ENCODE measurements around the gene GAL3ST3.
A peak's percentile ranks its signal among the peaks of the same experiment; 100 is the strongest.
"Not testable (repeated sequence)": the region's sequence is repeated elsewhere in the genome, so short reads cannot be mapped to it uniquely, and the experiment has no call there.

Gene GAL3ST3

DNA sequence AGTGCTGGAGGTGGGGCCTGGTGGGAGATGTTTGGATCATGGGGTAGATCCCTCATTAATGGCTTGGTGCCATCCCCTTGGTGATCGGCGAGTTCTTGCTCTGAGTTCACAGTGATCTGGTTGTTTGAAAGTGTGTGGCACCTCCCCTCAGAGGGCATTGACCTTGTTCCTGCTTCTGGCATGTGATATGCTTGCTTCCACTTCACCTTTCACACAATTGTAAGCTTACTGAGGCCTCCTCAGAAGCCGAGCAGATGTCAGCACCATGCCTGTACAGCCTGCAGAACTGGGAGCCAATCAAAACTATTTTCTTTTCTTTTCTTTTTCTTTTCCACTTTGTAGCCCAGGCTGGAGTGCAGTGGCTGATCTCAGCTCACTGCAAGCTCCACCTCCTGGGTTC, 11.6 kb downstream of the GAL3ST3 start:
- no peak overlapping the region for H3K4me3 ChIP-seq (ENCODE audit: low read length)
- H3K9me3 ChIP-seq (replicated peaks; ENCODE audit: low read length): no peaks in the 10 kb centered on the region
- H3K27me3 ChIP-seq (ENCODE audit: control insufficient read depth, insufficient read depth, low read length): no peaks in the 10 kb centered on the region
- H3K4me2 ChIP-seq (ENCODE audit: low read length): no peak overlapping the region
- no peaks in the 10 kb centered on the region for H3K36me3 ChIP-seq (ENCODE audit: insufficient read depth, low read length)
- no peaks in the 10 kb centered on the region for H3K4me1 ChIP-seq (ENCODE audit: control insufficient read depth, insufficient read depth, low read length)
- no peak overlapping the region for H3K9ac ChIP-seq (ENCODE audit: low read depth, low read length)

DNA sequence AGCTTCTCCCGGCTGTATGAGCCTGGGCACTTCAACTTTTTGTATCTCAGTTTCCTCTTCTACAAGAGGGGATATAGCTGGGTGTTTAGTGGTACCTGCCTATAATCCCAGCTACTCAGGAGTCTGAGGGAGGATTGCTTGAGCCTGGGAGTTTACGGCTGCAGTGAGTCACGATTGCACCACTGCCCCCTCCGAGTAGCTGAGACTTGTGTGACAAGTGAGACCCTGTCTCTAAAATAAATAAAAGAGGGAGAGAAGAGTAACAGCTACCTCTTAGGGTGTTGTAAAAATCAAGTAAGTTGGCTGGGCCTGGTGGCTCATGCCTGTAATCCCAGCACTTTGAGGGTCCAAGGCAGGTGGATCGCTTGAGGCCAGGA, 12.6 kb downstream of the GAL3ST3 start:
- no peak overlapping the region for H3K4me2 ChIP-seq (ENCODE audit: low read length)
- no peaks in the 10 kb centered on the region for H3K9me3 ChIP-seq (replicated peaks; ENCODE audit: low read length)
- H3K27me3 ChIP-seq (ENCODE audit: control insufficient read depth, insufficient read depth, low read length): no peaks in the 10 kb centered on the region
- no peaks in the 10 kb centered on the region for H3K36me3 ChIP-seq (ENCODE audit: insufficient read depth, low read length)
- H3K9ac ChIP-seq (ENCODE audit: low read depth, low read length): no peak overlapping the region
- no peak overlapping the region for H3K4me3 ChIP-seq (ENCODE audit: low read length)
- H3K4me1 ChIP-seq (ENCODE audit: control insufficient read depth, insufficient read depth, low read length): no peaks in the 10 kb centered on the region

DNA sequence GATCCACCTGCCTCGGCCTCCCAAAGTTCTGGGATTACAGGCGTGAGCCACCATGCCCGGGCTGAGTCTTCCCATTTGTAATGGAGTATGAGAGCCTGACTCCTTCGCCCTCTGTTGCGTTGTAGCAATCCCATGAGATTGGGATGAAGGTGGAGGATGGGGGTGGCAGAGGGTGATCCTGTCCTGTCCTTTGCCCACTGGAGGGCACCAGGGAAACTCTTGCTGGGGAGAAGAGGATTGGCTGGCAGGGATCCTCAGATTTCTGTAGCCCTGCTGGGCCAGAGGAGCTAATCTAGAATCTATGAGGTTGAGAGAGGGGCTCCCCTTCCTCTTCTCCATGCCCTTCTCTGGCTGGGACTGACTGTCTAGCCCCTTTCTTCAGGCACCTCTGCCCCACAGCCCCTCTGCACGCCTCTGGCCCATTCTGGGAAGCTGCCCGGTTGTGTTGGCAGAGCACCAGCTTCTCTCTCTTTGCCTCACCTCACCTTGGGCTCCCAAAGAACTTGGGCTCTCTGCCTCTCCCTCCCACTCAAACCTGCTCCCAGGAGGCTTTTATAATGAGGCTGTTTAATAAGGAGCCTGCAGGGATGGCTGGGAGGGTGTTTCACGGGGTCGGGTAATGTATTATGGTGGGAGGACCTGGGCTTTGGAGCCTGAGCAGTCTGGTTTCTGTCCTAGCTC, 13.2 kb downstream of the GAL3ST3 start:
- no peak overlapping the region for H3K4me2 ChIP-seq (ENCODE audit: low read length)
- H3K27me3 ChIP-seq (ENCODE audit: control insufficient read depth, insufficient read depth, low read length): no peaks in the 10 kb centered on the region
- H3K9ac ChIP-seq (ENCODE audit: low read depth, low read length): no peak overlapping the region
- no peaks in the 10 kb centered on the region for H3K36me3 ChIP-seq (ENCODE audit: insufficient read depth, low read length)
- H3K9me3 ChIP-seq (replicated peaks; ENCODE audit: low read length): no peaks in the 10 kb centered on the region
- no peak overlapping the region for H3K4me3 ChIP-seq (ENCODE audit: low read length)
- no peaks in the 10 kb centered on the region for H3K4me1 ChIP-seq (ENCODE audit: control insufficient read depth, insufficient read depth, low read length)

DNA sequence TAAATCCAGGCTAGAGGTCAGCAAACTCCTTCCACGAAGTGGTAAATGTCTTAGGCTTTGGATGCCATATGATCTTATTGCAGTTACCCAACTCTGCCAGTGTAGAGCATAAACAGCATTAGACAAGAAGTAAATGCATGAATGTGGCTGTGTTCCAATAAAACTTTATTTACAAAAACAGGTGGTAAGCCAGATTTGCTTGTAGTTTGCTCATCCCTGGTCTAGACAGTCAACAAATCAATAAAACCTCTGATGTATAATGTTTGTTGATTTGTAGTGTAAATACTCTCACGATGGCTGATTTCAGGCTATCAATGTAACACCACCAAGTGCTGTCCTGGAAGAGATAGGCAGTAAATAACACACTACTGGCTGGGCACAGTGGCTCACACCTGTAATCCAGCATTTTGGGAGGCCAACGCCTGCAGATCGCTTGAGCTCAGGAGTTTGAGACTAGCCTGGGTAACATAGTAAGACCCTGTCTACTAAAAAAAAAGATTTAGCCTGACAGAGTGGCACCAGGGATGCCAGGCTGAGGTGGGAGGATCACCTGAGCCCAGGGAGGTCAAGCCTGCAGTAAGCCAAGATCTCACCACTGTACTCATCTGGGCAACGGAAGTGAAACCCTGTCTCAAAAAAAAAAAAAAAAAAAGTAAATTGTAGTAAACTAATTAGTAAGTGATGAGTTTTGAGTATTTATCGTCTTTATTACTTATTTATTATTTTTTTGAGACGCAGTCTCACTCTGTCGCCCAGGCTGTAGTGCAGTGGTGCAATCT, 15.8 kb downstream of the GAL3ST3 start:
- H3K4me3 ChIP-seq (ENCODE audit: low read length): no peak overlapping the region
- H3K4me2 ChIP-seq (ENCODE audit: low read length): no peak overlapping the region
- no peaks in the 10 kb centered on the region for H3K27me3 ChIP-seq (ENCODE audit: control insufficient read depth, insufficient read depth, low read length)
- H3K9ac ChIP-seq (ENCODE audit: low read depth, low read length): no peak overlapping the region
- H3K36me3 ChIP-seq (ENCODE audit: insufficient read depth, low read length): no peaks in the 10 kb centered on the region
- H3K9me3 ChIP-seq (replicated peaks; ENCODE audit: low read length): no peaks in the 10 kb centered on the region
- H3K4me1 ChIP-seq (ENCODE audit: control insufficient read depth, insufficient read depth, low read length): no peaks in the 10 kb centered on the region

DNA sequence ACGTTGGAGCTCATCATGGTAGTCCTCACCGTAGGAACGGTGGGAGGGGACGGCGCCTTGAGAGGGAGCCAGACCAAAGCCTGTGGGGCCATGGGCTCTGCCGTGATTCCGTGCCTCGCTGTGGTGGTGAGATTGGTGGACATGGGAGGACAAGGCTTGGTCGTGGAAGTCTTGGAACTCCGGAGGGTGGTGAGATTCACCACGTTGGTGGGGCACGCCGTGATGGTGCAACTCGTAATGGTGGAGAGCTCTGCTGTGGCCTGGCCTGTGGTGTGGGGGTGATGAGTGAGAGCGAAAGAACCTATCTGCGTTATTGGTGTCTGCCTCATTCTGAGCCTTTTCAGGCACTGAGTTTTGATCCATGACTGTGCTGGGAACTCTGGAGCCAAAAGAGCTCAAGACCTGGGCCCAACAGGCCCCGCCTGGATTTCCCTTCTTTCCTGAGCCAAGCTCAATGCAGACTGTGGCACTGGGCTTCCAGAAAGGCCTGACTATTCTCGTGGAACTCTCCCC, 22.9 kb downstream of the GAL3ST3 start, which contains the start of gene CATSPER1:
TSS of gene CATSPER1 (minus strand) at position 463 of the 513 bp plus-strand sequence. CDS start at position 363, 100 bp downstream.
- Histone ChIP-seq H3K4me3 (ENCODE audit: low read length) (no peak within 1 kb of the TSS), H3K4me2 (ENCODE audit: low read length) (no peak within 1 kb of the TSS), H3K36me3 (ENCODE audit: insufficient read depth, low read length) (no peaks in the 10 kb centered on the region), H3K27me3 (ENCODE audit: control insufficient read depth, insufficient read depth, low read length) (no peaks in the 10 kb centered on the region), H3K9me3 (replicated peaks; ENCODE audit: low read length) (no peaks in the 10 kb centered on the region), H3K9ac (ENCODE audit: low read depth, low read length) (no peak within 1 kb of the TSS), H3K4me1 (ENCODE audit: control insufficient read depth, insufficient read depth, low read length) (peaks cover 17% of the 10 kb centered on the region)

DNA sequence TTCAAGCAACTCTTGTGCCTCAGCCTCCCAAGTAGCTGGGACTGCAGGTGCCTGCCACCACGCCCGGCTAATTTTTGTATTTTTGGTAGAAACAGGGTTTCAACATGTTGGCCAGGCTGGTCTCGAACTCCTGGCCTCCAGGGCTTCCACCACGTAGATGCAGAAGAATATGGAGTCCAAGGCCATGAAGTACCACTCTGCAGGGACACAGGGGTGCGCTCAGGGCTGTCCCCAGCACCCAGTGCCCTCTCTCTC, 25.8 kb downstream of the GAL3ST3 start:
- H3K4me1 ChIP-seq (ENCODE audit: control insufficient read depth, insufficient read depth, low read length): peaks cover 29% of the 10 kb centered on the region
- H3K9me3 ChIP-seq (replicated peaks; ENCODE audit: low read length); H3K9ac ChIP-seq (ENCODE audit: low read depth, low read length); H3K36me3 ChIP-seq (ENCODE audit: insufficient read depth, low read length); H3K4me3 ChIP-seq (ENCODE audit: low read length); H3K27me3 ChIP-seq (ENCODE audit: control insufficient read depth, insufficient read depth, low read length): not testable (repeated sequence)
- peak overlapping the region; percentile 84 for H3K4me2 ChIP-seq (ENCODE audit: low read length)

DNA sequence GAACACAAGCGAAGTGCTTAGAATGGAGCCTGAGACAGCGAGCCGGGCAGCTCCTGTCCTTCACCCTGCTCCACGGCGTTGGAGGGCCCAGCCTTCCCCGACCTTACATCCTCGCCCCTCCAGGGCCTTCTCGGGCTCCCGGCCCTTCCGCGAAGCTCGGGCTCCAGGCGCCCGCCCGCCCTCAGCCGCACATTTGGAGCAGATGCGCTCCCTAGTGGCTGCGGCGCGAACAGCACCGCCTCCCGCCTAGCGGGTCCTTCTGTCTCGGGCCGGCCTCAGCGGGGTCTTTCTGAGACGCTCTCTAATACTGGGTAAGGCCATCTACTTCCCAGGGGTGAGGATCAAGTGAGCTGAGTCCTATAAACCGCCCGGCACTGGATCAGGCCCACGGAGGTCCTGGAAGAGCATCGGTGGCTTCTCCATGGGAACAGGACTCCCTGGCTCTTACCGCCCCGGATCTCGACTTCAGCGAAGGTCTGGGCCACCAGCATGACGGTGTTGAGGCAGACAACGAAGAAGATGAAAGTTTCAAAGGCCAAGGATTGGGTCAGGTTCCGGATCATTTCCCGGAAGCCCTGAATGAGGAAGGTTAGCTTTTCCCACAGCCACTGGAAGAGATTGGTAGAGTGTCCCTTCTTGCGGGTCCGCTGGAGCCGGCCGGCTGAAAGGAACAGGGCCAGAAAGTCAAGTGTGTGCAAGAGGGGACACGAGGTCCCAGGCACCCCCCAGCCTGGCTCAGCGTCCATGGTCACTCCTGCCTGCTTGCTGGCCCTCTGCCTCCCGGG, 26.4 kb downstream of the GAL3ST3 start:
- peak overlapping the region; percentile 79 for H3K9ac ChIP-seq (ENCODE audit: low read depth, low read length)
- peak overlapping the region; percentile 84 for H3K4me2 ChIP-seq (ENCODE audit: low read length)
- peaks cover 29% of the 10 kb centered on the region for H3K4me1 ChIP-seq (ENCODE audit: control insufficient read depth, insufficient read depth, low read length)
- no peaks in the 10 kb centered on the region for H3K27me3 ChIP-seq (ENCODE audit: control insufficient read depth, insufficient read depth, low read length)
- peak overlapping the region; percentile 63 for H3K4me3 ChIP-seq (ENCODE audit: low read length)
- no peaks in the 10 kb centered on the region for H3K9me3 ChIP-seq (replicated peaks; ENCODE audit: low read length)
- no peaks in the 10 kb centered on the region for H3K36me3 ChIP-seq (ENCODE audit: insufficient read depth, low read length)

DNA sequence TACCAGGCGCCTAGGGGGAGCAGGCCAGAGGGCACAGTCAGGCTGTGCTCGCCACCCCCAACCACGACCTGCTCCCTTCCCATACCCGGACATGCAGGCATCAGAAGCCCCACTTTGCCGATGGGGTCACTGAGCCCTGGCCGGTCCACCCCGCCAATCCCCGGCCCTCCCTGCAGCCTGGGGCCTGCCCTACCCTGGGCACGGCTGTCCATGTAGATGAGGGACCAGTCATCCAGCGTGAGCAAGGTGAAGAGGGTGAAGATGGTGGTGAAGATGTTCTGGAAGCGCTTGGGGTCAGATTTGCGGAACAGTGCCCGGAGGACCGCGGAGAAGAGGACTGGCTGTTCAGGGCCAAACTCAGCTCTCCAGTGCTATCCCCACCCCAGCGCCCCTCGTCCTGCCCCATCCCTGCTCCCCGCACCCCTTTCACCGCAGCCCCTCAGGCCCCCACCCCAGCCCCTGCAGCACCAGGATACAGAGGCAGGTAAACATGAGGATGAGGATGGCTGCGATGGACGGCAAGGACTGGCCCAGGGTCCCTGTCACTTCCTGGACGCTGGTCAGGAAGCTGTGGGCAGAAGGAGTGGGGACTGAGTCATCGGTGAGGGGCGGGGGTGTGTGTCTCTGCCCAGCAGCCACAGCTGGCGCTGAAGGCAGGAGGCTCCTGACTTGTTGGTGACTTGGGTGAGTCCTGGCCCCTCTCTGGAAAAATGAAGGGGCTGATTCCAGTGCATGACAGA, 28.2 kb downstream of the GAL3ST3 start:
- H3K9ac ChIP-seq (ENCODE audit: low read depth, low read length): peak overlapping the region; percentile 56
- no peaks in the 10 kb centered on the region for H3K27me3 ChIP-seq (ENCODE audit: control insufficient read depth, insufficient read depth, low read length)
- peak overlapping the region; percentile 70 for H3K4me2 ChIP-seq (ENCODE audit: low read length)
- H3K36me3 ChIP-seq (ENCODE audit: insufficient read depth, low read length): no peaks in the 10 kb centered on the region
- H3K4me1 ChIP-seq (ENCODE audit: control insufficient read depth, insufficient read depth, low read length): peaks cover 43% of the 10 kb centered on the region
- H3K4me3 ChIP-seq (ENCODE audit: low read length): peak overlapping the region; percentile 41
- H3K9me3 ChIP-seq (replicated peaks; ENCODE audit: low read length): no peaks in the 10 kb centered on the region

DNA sequence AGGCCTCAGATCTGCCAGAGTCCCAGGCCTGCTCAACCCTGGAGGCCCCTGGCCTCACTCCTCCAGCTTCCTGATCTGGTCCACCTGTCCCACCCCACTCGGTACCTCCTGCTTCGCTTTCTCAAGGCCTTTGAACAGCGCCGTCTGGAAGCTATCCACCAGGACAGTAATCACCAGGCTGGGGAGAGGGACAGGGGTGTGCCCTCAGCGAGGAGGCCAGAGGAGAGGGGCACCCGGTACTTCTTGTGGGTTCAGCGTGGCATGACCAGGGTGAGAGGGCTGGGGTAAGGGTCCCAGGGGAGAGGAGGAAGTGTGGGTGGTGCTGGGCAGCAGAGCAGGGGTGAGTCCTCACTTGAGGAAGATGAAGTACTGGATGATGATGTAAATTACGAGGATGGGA, 28.7 kb downstream of the GAL3ST3 start:
- H3K4me3 ChIP-seq (ENCODE audit: low read length): no peak overlapping the region
- H3K9me3 ChIP-seq (replicated peaks; ENCODE audit: low read length): no peaks in the 10 kb centered on the region

DNA sequence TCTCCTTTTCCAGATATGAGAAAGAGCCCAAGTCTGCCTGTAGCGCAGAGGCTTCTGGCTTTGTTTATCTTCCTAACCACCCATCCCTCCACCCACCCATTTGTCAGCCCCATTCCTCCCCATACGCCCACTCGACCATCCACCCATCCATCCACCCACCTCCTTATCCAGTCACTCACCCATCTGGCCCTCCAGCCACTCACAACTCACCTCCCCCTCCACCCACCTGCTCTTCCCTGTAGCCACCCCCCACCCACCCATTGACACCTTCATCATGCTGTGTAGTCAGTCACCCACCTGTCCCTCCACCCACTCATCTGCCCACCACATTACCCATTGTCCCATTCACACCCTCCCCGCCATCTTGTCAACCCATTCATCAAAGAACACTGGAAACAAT, 31.6 kb downstream of the GAL3ST3 start:
- no peak overlapping the region for H3K9ac ChIP-seq (ENCODE audit: low read depth, low read length)

More for the DNA sequence above, 28.7 kb downstream of the GAL3ST3 start:
- H3K27me3 ChIP-seq (ENCODE audit: control insufficient read depth, insufficient read depth, low read length): no peaks in the 10 kb centered on the region
- H3K4me1 ChIP-seq (ENCODE audit: control insufficient read depth, insufficient read depth, low read length): peaks cover 48% of the 10 kb centered on the region
- peak overlapping the region; percentile 8 for H3K9ac ChIP-seq (ENCODE audit: low read depth, low read length)
- no peaks in the 10 kb centered on the region for H3K36me3 ChIP-seq (ENCODE audit: insufficient read depth, low read length)
- H3K4me2 ChIP-seq (ENCODE audit: low read length): peak overlapping the region; percentile 40

DNA sequence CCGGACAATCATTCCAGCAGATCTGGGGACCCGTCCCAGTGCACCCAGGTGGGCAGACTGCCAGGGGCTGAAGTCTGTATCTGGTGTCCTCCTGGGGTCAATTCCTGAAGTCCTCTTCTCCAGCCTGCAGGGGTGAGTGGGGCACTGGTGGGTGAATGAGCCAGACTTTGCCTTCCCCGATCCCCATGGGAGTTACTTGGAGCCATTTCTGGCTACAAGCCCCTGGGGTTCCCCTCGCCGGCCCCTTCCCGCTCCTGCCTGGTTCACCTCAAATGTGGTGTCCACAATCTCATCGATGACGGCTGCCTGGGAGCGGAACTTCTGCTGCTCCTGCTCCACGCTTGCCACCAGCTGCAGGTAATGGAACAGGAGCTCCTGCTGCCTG, 32.2 kb downstream of the GAL3ST3 start:
- no peaks in the 10 kb centered on the region for H3K27me3 ChIP-seq (ENCODE audit: control insufficient read depth, insufficient read depth, low read length)
- peak overlapping the region; percentile 81 for H3K9ac ChIP-seq (ENCODE audit: low read depth, low read length)
- peaks cover 62% of the 10 kb centered on the region for H3K4me1 ChIP-seq (ENCODE audit: control insufficient read depth, insufficient read depth, low read length)
- no peaks in the 10 kb centered on the region for H3K36me3 ChIP-seq (ENCODE audit: insufficient read depth, low read length)
- no peaks in the 10 kb centered on the region for H3K9me3 ChIP-seq (replicated peaks; ENCODE audit: low read length)
- H3K4me2 ChIP-seq (ENCODE audit: low read length): peak overlapping the region; percentile 79
- H3K4me3 ChIP-seq (ENCODE audit: low read length): peak overlapping the region; percentile 54

More for the DNA sequence above, 31.6 kb downstream of the GAL3ST3 start:
- Histone ChIP-seq H3K27me3 (ENCODE audit: control insufficient read depth, insufficient read depth, low read length) (no peaks in the 10 kb centered on the region), H3K9me3 (replicated peaks; ENCODE audit: low read length) (no peaks in the 10 kb centered on the region), H3K4me1 (ENCODE audit: control insufficient read depth, insufficient read depth, low read length) (peaks cover 62% of the 10 kb centered on the region), H3K4me3 (ENCODE audit: low read length) (no peak overlapping the region), H3K4me2 (ENCODE audit: low read length) (peak overlapping the region; percentile 10), H3K36me3 (ENCODE audit: insufficient read depth, low read length) (no peaks in the 10 kb centered on the region)

Data from skeletal muscle satellite cell (primary cell).